Airway epithelial cell (primary cell): ENCODE data around the gene KDM7A. TPM values are rescaled to one million over a fixed set of nuclear protein-coding genes. Genes with fewer than 3 reads are reported as not detected.

Experiments used
- total RNA-seq: library from RNA; depleted of rRNA; stranded (reverse); fragments of >200 nt; gene quantifications from 2 replicates; pipeline ENCODE4 v1.2.3, GENCODE V29; 2015

The KDM7A gene
- total RNA-seq = 5.5 and 7.3 TPM in 2 replicates

GRCh38 chr7:140176811-140177702 lies at the start of gene KDM7A:
Gene KDM7A, minus strand, starts transcription at chr7:140176983. Its CDS starts 46 bp downstream, at chr7:140176937.

GRCh38 chr7:140062528-140063299 lies 114.1 kb downstream of the KDM7A start, which contains the start of gene PARP12:
Gene PARP12, minus strand, starts transcription at chr7:140062951. Its CDS starts 104 bp downstream, at chr7:140062847.

Other genes with a start within 250 kb of the KDM7A start
- gene PARP12, start 114.0 kb downstream of the KDM7A start, total RNA-seq = 8.3 and 15.5 TPM in 2 replicates
- gene SLC37A3, start 221.5 kb upstream of the KDM7A start, total RNA-seq = 23.6 and 25.0 TPM in 2 replicates
- gene RAB19, start 227.1 kb upstream of the KDM7A start, total RNA-seq = 0.28 TPM in 1 of 2 replicates, not detected in the other